Cardiac muscle cell (in vitro differentiated cells and primary cell): Measurements from ENCODE around the gene AIFM1. TPM values are rescaled to one million over a fixed set of nuclear protein-coding genes. Genes with fewer than 3 reads are reported as not detected.
A peak's percentile ranks its signal among the peaks of the same experiment; 100 is the strongest.

Source experiments
- DNase-seq, 2 donors: peaks; one replicate each; pipeline versions ENCODE4 v3.0.0 to v3.0.0-alpha.2; 2010 to 2017; ENCODE audit warnings: low read depth in 1 of 2, low spot score in 1 of 2
- H3K27ac ChIP-seq: fragments of 200-600 bp; sonication (generic); 2 replicates; pipeline ENCODE4 v1.5.1; 2016
- H3K27me3 ChIP-seq: fragments of 200-600 bp; sonication (generic); 2 replicates; pipeline ENCODE4 v1.6.0; 2016; ENCODE audit warnings: control low read depth
- H3K36me3 ChIP-seq: fragments of 200-600 bp; sonication (generic); 2 replicates; pipeline ENCODE4 v1.5.1; 2016; ENCODE audit warnings: control low read depth
- H3K4me1 ChIP-seq: fragments of 200-600 bp; sonication (generic); 2 replicates; pipeline ENCODE4 v1.8.1; 2017; ENCODE audit warnings: low read depth, mild to moderate bottlenecking, mixed run types
- H3K4me3 ChIP-seq: fragments of 200-600 bp; sonication (generic); 2 replicates; pipeline ENCODE4 v1.5.1; 2016; ENCODE audit warnings: mild to moderate bottlenecking
- H3K9me3 ChIP-seq: fragments of 200-600 bp; sonication (generic); 2 replicates; pipeline ENCODE4 v1.5.1; 2017; ENCODE audit warnings: low read depth, mild to moderate bottlenecking, control low read depth
- polyA plus RNA-seq: library from polyadenylated mRNA; unstranded; fragments of >200 nt; fragmentation: Nextera tagmentation; extraction: Ambion mirVana; gene quantifications from 2 replicates; pipeline ENCODE4 v1.2.1, GENCODE V29; 2016
- total RNA-seq: library from RNA; depleted of rRNA; stranded (reverse); fragments of >200 nt; gene quantifications from 2 replicates; pipeline ENCODE4 v1.2.3, GENCODE V29; 2016
- TF ChIP-seq, protein P1 (sequence below): IDR thresholded peaks from 2 replicates; pipeline ENCODE4 v1.5.1; 2012; ENCODE audit warnings: low read depth, mild to moderate bottlenecking, low read length

Gene AIFM1
- total RNA-seq (53.6 and 69.0 TPM in 2 replicates), polyA plus RNA-seq (126 and 184 TPM in 2 replicates)

DNA sequence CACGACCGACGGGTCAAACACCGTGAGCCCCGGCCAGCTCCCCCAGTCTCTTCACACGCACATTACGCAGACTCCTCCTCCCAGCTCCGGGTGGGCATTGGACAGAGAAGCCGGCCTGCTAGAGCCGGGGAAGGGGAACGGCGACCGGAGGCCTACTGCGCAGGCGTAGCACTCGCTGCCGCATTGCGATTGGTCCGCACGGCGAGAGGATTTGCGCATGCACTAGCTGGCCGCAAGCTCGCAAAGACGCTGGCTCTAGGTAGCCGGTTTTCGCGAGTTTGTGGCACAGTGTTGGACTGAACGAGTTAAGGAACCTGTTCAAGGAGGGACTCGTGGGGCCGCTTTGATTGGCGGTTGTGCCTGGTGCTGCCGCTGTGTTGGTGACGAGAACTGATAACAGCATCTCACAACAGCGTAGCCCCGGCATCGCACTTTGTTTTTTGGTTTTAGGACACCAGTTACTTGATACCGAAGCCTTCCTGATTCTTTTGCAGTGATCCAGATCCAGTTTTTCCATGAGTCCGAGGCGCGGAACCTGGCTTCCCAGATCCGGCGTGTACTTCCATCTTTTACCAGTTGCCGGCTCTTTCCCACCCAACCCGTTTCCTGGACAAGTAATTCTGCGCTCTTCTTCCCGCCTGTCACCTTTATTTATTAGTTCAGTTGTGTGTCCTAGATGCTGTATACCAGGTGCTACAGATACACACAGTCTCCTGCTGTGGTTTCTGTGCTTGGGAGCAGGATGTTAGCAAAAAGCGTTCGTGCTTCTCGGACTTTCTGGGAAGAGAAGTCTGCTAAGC is at the start of gene AIFM1:
TSS of gene AIFM1 (minus strand) at position 139 of the 800 bp plus-strand sequence. CDS start 185 bp downstream, outside the sequence.
- Histone ChIP-seq H3K27ac (peak within 1 kb of the TSS; percentile 91), H3K36me3 (no peaks in the 10 kb centered on the region), H3K27me3 (no peaks in the 10 kb centered on the region), H3K4me3 (peak within 1 kb of the TSS; percentile 52), H3K9me3 (no peaks in the 10 kb centered on the region), H3K4me1 (no peaks in the 10 kb centered on the region)
- TF ChIP-seq, protein P1, sequence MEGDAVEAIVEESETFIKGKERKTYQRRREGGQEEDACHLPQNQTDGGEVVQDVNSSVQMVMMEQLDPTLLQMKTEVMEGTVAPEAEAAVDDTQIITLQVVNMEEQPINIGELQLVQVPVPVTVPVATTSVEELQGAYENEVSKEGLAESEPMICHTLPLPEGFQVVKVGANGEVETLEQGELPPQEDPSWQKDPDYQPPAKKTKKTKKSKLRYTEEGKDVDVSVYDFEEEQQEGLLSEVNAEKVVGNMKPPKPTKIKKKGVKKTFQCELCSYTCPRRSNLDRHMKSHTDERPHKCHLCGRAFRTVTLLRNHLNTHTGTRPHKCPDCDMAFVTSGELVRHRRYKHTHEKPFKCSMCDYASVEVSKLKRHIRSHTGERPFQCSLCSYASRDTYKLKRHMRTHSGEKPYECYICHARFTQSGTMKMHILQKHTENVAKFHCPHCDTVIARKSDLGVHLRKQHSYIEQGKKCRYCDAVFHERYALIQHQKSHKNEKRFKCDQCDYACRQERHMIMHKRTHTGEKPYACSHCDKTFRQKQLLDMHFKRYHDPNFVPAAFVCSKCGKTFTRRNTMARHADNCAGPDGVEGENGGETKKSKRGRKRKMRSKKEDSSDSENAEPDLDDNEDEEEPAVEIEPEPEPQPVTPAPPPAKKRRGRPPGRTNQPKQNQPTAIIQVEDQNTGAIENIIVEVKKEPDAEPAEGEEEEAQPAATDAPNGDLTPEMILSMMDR: no peak
- peak; percentile 91 to 97 for DNase-seq

DNA sequence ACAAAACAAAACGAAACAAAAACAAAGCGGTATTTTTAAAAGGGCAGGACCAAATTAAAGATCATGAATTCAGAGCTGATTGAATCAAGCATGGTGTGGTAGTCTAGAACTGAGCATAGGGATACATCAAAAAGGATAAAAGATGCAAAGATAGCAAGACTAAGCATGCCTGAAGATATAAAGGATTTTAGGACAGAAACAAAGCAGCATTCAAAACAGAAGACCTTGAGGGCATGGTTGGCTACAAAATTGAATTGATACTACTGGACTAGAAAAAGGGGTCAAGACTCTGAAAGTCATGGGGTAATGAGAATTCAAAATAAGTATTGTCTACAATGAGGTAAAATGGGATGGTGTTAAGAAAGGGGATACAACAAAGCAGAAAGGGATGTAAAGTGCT is 47.7 kb upstream of the AIFM1 start:
- no peak for DNase-seq
- Histone ChIP-seq H3K27ac (no peak overlapping the region), H3K4me1 (no peaks in the 10 kb centered on the region), H3K9me3 (no peaks in the 10 kb centered on the region), H3K4me3 (no peak overlapping the region), H3K27me3 (no peaks in the 10 kb centered on the region), H3K36me3 (peaks cover 17% of the 10 kb centered on the region)
- TF ChIP-seq, protein P1: no peak

DNA sequence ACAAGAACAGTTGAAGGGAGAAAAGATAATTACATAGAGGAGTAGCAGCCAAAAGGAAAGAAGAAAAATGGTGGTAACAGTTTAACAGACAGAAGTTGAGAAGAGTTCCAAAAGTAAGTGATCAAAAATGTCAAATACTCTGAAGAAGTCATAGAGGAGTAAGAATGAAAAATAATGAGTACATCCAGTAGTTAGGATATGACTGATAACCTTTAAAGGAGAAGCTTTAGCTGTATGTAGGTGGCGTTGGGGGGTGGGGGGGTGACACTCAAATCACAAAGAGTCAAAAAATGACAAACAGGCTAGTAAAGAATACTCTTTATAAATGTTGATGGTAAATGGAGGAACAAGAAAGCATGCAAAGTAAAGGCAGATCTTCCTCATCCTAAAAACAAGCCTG is 46.7 kb upstream of the AIFM1 start:
- DNase-seq: no peak
- Histone ChIP-seq H3K9me3 (no peaks in the 10 kb centered on the region), H3K4me1 (no peaks in the 10 kb centered on the region), H3K36me3 (peaks cover 17% of the 10 kb centered on the region), H3K27ac (no peak overlapping the region), H3K27me3 (no peaks in the 10 kb centered on the region), H3K4me3 (no peak overlapping the region)
- TF ChIP-seq, protein P1: no peak

DNA sequence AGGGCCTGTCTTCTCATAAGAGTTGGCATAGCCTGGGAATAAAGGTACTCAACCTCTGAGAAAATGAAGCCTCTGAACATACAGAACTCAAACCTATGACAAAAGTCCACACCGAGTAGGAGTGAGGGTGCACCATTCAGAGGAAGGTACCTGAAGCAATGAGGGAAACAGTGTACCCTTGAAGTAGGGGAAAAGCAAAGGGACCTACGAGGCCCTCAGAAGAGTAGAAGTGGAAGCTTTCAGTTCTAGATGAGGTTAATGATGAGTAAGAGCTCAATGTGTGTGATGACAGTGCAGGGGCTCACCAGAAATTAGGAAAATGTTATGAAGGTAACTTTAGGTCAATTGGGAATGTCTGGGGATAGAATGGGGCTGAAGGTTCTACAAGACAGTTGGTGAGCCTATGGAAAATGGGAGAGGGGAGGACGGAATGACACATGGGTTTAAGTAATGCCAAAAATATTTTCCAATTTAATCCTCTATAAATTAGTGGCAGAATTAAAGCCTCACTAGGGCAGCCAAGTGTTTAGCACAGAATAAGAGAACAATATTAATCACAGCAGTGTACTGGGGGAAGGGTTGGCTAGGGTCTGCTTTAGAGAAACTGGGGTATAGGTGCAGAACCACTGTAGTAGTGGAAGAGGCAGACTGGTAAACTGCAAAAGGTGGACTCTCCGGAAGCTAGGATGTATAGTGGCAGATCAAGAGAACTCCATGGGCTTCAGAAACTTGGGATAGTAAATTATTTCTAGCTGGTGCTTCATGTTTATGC is 46.0 kb upstream of the AIFM1 start:
- H3K27ac ChIP-seq: no peak overlapping the region
- H3K36me3 ChIP-seq: peaks cover 17% of the 10 kb centered on the region
- no peaks in the 10 kb centered on the region for H3K9me3 ChIP-seq
- no peaks in the 10 kb centered on the region for H3K4me1 ChIP-seq
- DNase-seq: no peak
- H3K4me3 ChIP-seq: no peak overlapping the region
- H3K27me3 ChIP-seq: no peaks in the 10 kb centered on the region
- TF ChIP-seq, protein P1: no peak

DNA sequence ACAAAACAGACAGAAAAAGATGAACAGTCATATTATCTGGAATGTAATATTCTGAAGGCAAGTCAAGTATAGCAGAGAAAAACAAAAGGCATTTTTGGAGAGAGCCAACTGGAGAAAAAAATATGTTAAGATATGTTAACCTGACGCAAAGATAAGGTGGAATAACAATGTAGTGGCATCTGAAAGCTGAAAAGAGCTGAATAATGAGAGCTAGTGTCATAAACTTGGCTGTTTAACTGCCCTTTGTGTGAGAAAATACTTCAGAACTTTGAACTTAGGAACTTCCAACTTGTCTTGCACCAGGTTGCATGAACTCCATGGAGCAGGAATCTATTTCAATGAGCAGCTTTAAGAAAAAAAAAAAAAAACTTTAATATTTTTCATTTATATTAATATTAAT is 39.0 kb upstream of the AIFM1 start:
- H3K36me3 ChIP-seq: peaks cover 3% of the 10 kb centered on the region
- no peaks in the 10 kb centered on the region for H3K9me3 ChIP-seq
- no peaks in the 10 kb centered on the region for H3K27me3 ChIP-seq
- no peak overlapping the region for H3K27ac ChIP-seq
- DNase-seq: no peak
- no peak overlapping the region for H3K4me3 ChIP-seq
- no peaks in the 10 kb centered on the region for H3K4me1 ChIP-seq
- TF ChIP-seq, protein P1: no peak
